ENCODE measurements around the gene PDLIM4. TPM values are rescaled to one million over a fixed set of nuclear protein-coding genes. Genes with fewer than 3 reads are reported as not detected.

The PDLIM4 gene
- total RNA-seq, 2 experiments from 2014 or later = 0.21 to 0.23 TPM

DNA sequence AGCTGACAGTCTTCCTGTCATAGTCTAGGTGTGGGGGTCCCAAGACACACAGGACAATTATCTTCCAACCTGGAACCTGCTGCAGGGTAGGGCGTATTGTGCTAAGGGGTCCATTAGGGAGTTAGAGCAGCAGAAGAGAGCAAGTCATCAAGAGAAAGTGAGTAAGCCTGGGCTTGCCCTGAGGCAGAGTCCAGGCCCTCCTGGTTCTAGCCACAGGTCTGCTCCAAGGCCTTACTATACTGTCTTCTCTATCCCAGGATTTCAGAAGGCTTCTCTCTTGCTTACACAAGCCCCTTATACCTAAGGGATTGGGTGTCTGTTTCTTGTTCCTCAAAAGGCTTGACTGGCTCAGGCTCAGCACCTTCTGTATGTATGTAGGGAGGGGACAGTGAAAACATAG is 37.5 kb upstream of the PDLIM4 start:
- ATAC-seq = no peak
- H3K4me3 Mint-ChIP-seq = no peak overlapping the region
- peaks cover under 1% of the 10 kb centered on the region for H3K4me1 Mint-ChIP-seq
- no peak overlapping the region for H3K27ac Mint-ChIP-seq
- H3K9me3 Mint-ChIP-seq (ENCODE audit: low read depth) = no peaks in the 10 kb centered on the region
- ChIA-PET CTCF (interaction anchor here (1.1 kb wide), 1 partner anchor 8 kb away, joined by 3 read pairs; no protein-coding TSS in a partner anchor), POLR2A (no interaction called here)
- no peaks in the 10 kb centered on the region for H3K36me3 Mint-ChIP-seq (ENCODE audit: low read depth)
- DNase-seq = no peak
- H3K27me3 Mint-ChIP-seq = no peaks in the 10 kb centered on the region
- intact Hi-C loops (cut with DNase I, micrococcal nuclease) = no loop called here

- Mint-ChIP-seq H3K27me3 (no peaks in the 10 kb centered on the region), H3K9me3 (ENCODE audit: low read depth) (no peaks in the 10 kb centered on the region), H3K27ac (no peak overlapping the region), H3K4me3 (no peak overlapping the region), H3K4me1 (peaks cover 6% of the 10 kb centered on the region), H3K36me3 (ENCODE audit: low read depth) (no peaks in the 10 kb centered on the region)
- DNase-seq = no peak
- intact Hi-C loops (cut with DNase I, micrococcal nuclease) = no loop called here
- POLR2A ChIA-PET = no interaction called here
- ATAC-seq = no peak
- CTCF ChIA-PET = interaction anchor here (1.1 kb wide), 1 partner anchor 9 kb away, joined by 3 read pairs; no protein-coding TSS in a partner anchor
Measured at GRCh38 chr5:132220491-132220890, 37.0 kb upstream of the PDLIM4 start.

- intact Hi-C loops (cut with DNase I, micrococcal nuclease) = no loop called here
- no peaks in the 10 kb centered on the region for H3K9me3 Mint-ChIP-seq (ENCODE audit: low read depth)
- POLR2A ChIA-PET = no interaction called here
- DNase-seq = no peak
- H3K27ac Mint-ChIP-seq = no peak overlapping the region
- no peak for ATAC-seq
- H3K4me3 Mint-ChIP-seq = no peak overlapping the region
- peaks cover 10% of the 10 kb centered on the region for H3K27me3 Mint-ChIP-seq
- H3K36me3 Mint-ChIP-seq (ENCODE audit: low read depth) = no peaks in the 10 kb centered on the region
- peaks cover 14% of the 10 kb centered on the region for H3K4me1 Mint-ChIP-seq
- CTCF ChIA-PET = interaction anchor here (0.9 kb wide), 1 partner anchor 16 kb away, joined by 3 read pairs; no protein-coding TSS in a partner anchor
Measured at GRCh38 chr5:132221781-132222648, 35.5 kb upstream of the PDLIM4 start.

DNA sequence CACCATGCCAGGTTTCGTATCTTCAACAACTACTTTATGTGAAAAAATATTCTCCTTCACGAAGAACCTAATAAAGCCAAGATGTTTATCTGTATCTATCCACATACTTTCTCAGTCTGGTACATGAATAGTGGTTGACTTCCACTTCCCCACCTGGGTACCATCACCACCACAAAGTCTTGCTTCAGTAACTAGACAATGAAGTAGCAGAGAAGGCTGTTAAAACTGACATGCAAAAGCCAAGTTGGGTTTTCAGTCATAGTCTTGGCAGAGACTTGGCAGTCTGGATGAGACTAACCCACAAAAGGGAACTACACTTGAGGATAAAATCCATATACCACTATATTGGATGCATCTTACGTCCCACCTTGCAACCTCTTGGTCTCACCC is 34.9 kb upstream of the PDLIM4 start:
- peaks cover 14% of the 10 kb centered on the region for H3K4me1 Mint-ChIP-seq
- intact Hi-C loops (cut with DNase I, micrococcal nuclease) = no loop called here
- no peak overlapping the region for H3K27ac Mint-ChIP-seq
- no peak for DNase-seq
- no peak overlapping the region for H3K4me3 Mint-ChIP-seq
- no peaks in the 10 kb centered on the region for H3K36me3 Mint-ChIP-seq (ENCODE audit: low read depth)
- ATAC-seq = no peak
- peaks cover 11% of the 10 kb centered on the region for H3K27me3 Mint-ChIP-seq
- ChIA-PET CTCF (interaction anchor here (0.9 kb wide), 1 partner anchor 32 kb away, joined by 3 read pairs; no protein-coding TSS in a partner anchor), POLR2A (no interaction called here)
- H3K9me3 Mint-ChIP-seq (ENCODE audit: low read depth) = no peaks in the 10 kb centered on the region

- no peaks in the 10 kb centered on the region for H3K9me3 Mint-ChIP-seq (ENCODE audit: low read depth)
- ATAC-seq (no peak), DNase-seq (no peak)
- H3K4me3 Mint-ChIP-seq = no peak overlapping the region
- POLR2A ChIA-PET = no interaction called here
- peaks cover 14% of the 10 kb centered on the region for H3K4me1 Mint-ChIP-seq
- H3K27me3 Mint-ChIP-seq = peaks cover 14% of the 10 kb centered on the region
- H3K36me3 Mint-ChIP-seq (ENCODE audit: low read depth) = no peaks in the 10 kb centered on the region
- CTCF ChIA-PET = interaction anchor here (0.9 to 1.6 kb wide), 2 partner anchors 12 to 34 kb away, joined by 3 to 6 read pairs; no protein-coding TSS in a partner anchor
- intact Hi-C loops (cut with DNase I, micrococcal nuclease) = no loop called here
- no peak overlapping the region for H3K27ac Mint-ChIP-seq
Measured at GRCh38 chr5:132223861-132224260, 33.6 kb upstream of the PDLIM4 start.

DNA sequence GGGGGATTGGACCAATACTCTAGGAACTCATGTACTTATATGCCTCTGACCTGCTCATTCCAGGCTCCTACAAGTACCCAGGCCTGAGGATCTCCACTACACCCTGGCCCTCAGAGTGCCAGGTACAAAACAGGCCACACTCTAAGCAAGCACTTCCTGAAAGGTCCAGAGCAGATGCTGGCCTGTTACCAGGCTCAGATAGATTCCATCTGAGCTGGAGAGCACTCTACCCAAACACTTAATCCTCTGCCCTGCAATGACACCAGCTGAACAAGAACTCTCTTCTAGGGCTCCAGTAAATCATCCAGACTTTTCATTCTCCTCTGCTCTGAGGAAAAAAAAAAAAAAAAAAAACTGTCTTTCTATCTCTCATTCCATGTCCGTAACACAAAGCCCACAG is 32.8 kb upstream of the PDLIM4 start:
- H3K36me3 Mint-ChIP-seq (ENCODE audit: low read depth) = no peaks in the 10 kb centered on the region
- H3K27ac Mint-ChIP-seq = no peak overlapping the region
- no peak overlapping the region for H3K4me3 Mint-ChIP-seq
- ChIA-PET POLR2A (interaction anchor here (0.6 to 1.1 kb wide), 3 partner anchors 67 to 144 kb away, joined by 4 to 5 read pairs (median 4); no protein-coding TSS in a partner anchor), CTCF (interaction anchor here (1.3 to 1.6 kb wide), 2 partner anchors 13 kb away, joined by 5 to 6 read pairs; no protein-coding TSS in a partner anchor)
- intact Hi-C loops (cut with DNase I, micrococcal nuclease) = no loop called here
- peaks cover 14% of the 10 kb centered on the region for H3K4me1 Mint-ChIP-seq
- ATAC-seq (no peak), DNase-seq (no peak)
- no peaks in the 10 kb centered on the region for H3K9me3 Mint-ChIP-seq (ENCODE audit: low read depth)
- H3K27me3 Mint-ChIP-seq = peaks cover 23% of the 10 kb centered on the region

DNA sequence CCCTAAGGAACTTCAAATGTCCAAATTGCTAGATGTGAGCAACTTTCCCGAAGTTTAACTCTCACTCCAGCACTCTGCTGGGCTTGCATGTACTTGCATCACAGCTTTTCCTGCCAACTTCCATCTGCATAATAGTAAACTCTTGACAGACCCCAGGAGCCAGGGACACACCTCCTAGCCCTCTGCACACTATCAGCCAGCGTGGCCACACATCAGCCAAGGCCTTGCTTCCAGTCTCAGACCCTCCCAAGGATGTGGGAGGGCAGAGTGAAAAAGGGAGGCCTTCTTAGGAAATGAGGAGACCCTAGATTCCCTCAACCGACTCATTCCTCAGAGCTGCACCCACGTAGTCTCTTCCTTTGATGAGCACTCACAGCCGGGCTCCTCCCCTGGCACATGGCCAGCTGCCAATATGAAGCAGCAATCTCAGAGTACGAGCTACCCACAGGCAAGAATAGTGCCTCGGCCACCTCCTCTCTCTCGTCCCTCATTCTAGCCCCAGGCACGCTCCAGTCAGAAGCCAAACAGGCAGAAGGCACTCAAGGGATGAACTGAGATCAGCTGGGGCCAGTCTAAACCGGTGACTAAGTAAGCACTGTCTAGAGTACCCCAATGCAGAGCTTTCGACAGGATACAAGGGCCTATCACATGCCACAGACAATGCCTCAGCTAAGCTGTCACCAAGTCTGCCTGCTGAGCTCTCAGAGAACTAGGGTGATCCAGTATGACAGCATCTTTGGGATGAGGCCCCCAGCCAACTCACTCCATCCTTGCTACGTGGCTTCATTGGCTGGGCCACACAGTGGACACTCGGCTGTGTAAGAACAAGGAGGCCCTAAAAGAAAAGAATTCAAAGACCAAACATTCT is 32.1 kb upstream of the PDLIM4 start:
- peaks cover 14% of the 10 kb centered on the region for H3K4me1 Mint-ChIP-seq
- CTCF ChIA-PET = interaction anchor here (0.7 to 1.3 kb wide), 2 partner anchors 13 to 45 kb away, joined by 3 to 5 read pairs; no protein-coding TSS in a partner anchor
- no peaks in the 10 kb centered on the region for H3K9me3 Mint-ChIP-seq (ENCODE audit: low read depth)
- intact Hi-C loops (cut with DNase I, micrococcal nuclease) = no loop called here
- H3K27ac Mint-ChIP-seq = no peak overlapping the region
- H3K27me3 Mint-ChIP-seq = peaks cover 28% of the 10 kb centered on the region
- peak; percentile 72 for DNase-seq
- ATAC-seq = peak; percentile 48
- no peak overlapping the region for H3K4me3 Mint-ChIP-seq
- POLR2A ChIA-PET = interaction anchor here (0.6 to 1.1 kb wide), 3 partner anchors 122 to 1004 kb away, joined by 4 to 9 read pairs (median 4); no protein-coding TSS in a partner anchor
- H3K36me3 Mint-ChIP-seq (ENCODE audit: low read depth) = no peaks in the 10 kb centered on the region

GRCh38 chr5:132226516-132227234 is 30.8 kb upstream of the PDLIM4 start:
- DNase-seq = no peak
- H3K27me3 Mint-ChIP-seq = peaks cover 33% of the 10 kb centered on the region
- POLR2A ChIA-PET = no interaction called here
- CTCF ChIA-PET = interaction anchor here (3.4 kb wide), 1 partner anchor 11 kb away, joined by 28 read pairs; no protein-coding TSS in a partner anchor
- H3K36me3 Mint-ChIP-seq (ENCODE audit: low read depth) = no peaks in the 10 kb centered on the region
- no peak for ATAC-seq
- peaks cover 14% of the 10 kb centered on the region for H3K4me1 Mint-ChIP-seq
- intact Hi-C loops (cut with DNase I, micrococcal nuclease) = no loop called here
- no peak overlapping the region for H3K27ac Mint-ChIP-seq
- H3K4me3 Mint-ChIP-seq = peak overlapping the region; percentile 54
- no peaks in the 10 kb centered on the region for H3K9me3 Mint-ChIP-seq (ENCODE audit: low read depth)

GRCh38 chr5:132227235-132227484 is 30.3 kb upstream of the PDLIM4 start:
- DNase-seq = no peak
- H3K27me3 Mint-ChIP-seq = peaks cover 33% of the 10 kb centered on the region
- CTCF ChIA-PET = interaction anchor here (0.7 to 3.4 kb wide), 5 partner anchors 8 to 613 kb away, joined by 3 to 28 read pairs (median 3); no protein-coding TSS in a partner anchor
- peaks cover 14% of the 10 kb centered on the region for H3K4me1 Mint-ChIP-seq
- H3K9me3 Mint-ChIP-seq (ENCODE audit: low read depth) = no peaks in the 10 kb centered on the region
- no peak overlapping the region for H3K27ac Mint-ChIP-seq
- peak overlapping the region; percentile 54 for H3K4me3 Mint-ChIP-seq
- ATAC-seq = peak; percentile 4
- intact Hi-C loops (cut with DNase I, micrococcal nuclease) = no loop called here
- POLR2A ChIA-PET = interaction anchor here (0.6 kb wide), 1 partner anchor 21 kb away, joined by 3 read pairs; no protein-coding TSS in a partner anchor
- no peaks in the 10 kb centered on the region for H3K36me3 Mint-ChIP-seq (ENCODE audit: low read depth)

DNA sequence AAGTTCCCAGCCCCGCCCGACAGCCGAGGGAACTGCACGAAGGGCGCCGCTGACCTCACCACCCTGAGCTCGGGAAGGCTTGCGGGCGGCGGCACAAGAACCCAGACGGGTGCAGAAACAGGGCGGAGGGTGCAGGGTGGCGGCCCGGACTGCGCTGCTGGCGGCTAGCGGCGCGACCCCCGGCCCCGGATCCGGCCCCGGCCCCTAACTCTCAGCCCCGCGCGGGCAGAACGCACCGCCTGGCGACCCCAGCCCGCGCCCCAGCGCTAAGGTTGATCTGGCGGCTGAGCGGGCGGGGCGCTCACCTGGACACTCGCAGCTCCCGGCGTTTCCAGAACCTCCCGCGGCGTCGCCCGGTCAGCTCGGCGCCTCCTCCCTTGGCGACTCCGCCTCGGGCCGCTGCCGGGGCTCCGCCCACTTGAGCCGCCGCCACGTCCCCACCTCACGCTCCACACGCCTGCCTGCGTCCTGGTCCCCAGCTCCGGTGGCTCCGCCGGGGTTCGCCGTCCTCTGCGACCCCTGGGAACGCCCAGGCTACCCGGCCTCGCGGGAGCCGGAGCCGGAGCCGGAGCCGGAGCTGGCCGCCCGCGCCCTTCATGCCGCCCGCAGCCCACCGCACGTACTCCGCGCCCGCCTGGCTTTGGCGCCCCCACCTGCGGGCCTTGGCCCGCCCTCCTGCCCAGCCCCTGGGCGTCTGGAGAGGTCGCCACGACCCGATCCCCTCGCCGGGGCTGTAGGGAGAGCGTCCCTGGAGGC is 29.8 kb upstream of the PDLIM4 start, which contains the start of gene P4HA2:
TSS of gene P4HA2 (minus strand) at position 369 of the 756 bp plus-strand sequence. CDS start 9,227 bp downstream, outside the sequence.
- POLR2A ChIA-PET = interaction anchor here (0.6 kb wide), 1 partner anchor 20 kb away, joined by 3 read pairs; no protein-coding TSS in a partner anchor
- no peaks in the 10 kb centered on the region for H3K9me3 Mint-ChIP-seq (ENCODE audit: low read depth)
- peak; percentile 84 for ATAC-seq

More for the DNA sequence above, 29.8 kb upstream of the PDLIM4 start, which contains the start of gene P4HA2:
- peak; percentile 70 for DNase-seq
- Mint-ChIP-seq H3K4me3 (peak within 1 kb of the TSS; percentile 54), H3K36me3 (ENCODE audit: low read depth) (no peaks in the 10 kb centered on the region), H3K27ac (no peak within 1 kb of the TSS), H3K4me1 (peaks cover 14% of the 10 kb centered on the region), H3K27me3 (peaks cover 34% of the 10 kb centered on the region)
- CTCF ChIA-PET = interaction anchor here (0.7 to 3.4 kb wide), 6 partner anchors 8 to 614 kb away, joined by 3 to 28 read pairs (median 3); no protein-coding TSS in a partner anchor
- intact Hi-C loops (cut with DNase I, micrococcal nuclease) = no loop called here
